A549 treated with CpdA at 1 μM for 4 hours (cell line): ENCODE measurements around the gene HRH2. TPM values are rescaled to one million over a fixed set of nuclear protein-coding genes. Genes with fewer than 3 reads are reported as not detected.

Experiments used
- total RNA-seq: library from RNA; stranded (reverse); fragments of 200-300 nt; extraction: Qiagen RNA extraction; gene quantifications from 5 replicates; pipeline ENCODE4 v1.2.3, GENCODE V29; 2022; ENCODE audit warnings: low read depth

Gene HRH2, protein sequence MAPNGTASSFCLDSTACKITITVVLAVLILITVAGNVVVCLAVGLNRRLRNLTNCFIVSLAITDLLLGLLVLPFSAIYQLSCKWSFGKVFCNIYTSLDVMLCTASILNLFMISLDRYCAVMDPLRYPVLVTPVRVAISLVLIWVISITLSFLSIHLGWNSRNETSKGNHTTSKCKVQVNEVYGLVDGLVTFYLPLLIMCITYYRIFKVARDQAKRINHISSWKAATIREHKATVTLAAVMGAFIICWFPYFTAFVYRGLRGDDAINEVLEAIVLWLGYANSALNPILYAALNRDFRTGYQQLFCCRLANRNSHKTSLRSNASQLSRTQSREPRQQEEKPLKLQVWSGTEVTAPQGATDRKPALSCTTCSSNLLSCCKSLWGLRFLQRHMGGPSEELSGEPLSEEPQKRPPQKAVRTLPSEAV
- total RNA-seq: 0.65 to 0.80 TPM (median 0.66 TPM) in 5 replicates

GRCh38 chr5:175657593-175658271 is at the start of gene HRH2:
HRH2 (plus strand) TSS chr5:175658071; CDS start chr5:175683234, 25,163 bp downstream.

Other genes starting within 250 kb of the HRH2 start
- gene DRD1, start 213.9 kb upstream of the HRH2 start, total RNA-seq: 0.83 to 1.4 TPM (median 1.0 TPM) in 5 replicates
- gene SFXN1, start 179.5 kb upstream of the HRH2 start, total RNA-seq: 87.2 to 109 TPM (median 95.9 TPM) in 5 replicates
- 135 to 163 TPM (median 149 TPM) in 5 replicates for gene CPLX2, start 213.5 kb downstream of the HRH2 start, total RNA-seq